Suprapubic skin (tissue), 4 donors: ENCODE data around the gene JAZF1.

ENCODE experiments used
- CTCF ChIP-seq, 2 donors: fragments of 200-600 bp in 1 of 2; fragments of 450-650 bp in 1 of 2; sonication (generic) in 1 of 2; IDR thresholded peaks; one replicate each; pipeline ENCODE4 v1.5.1; 2016 to 2019; ENCODE audit warnings: antibody characterized with exemption in 2 of 2, mild to moderate bottlenecking in 1 of 2, moderate library complexity in 1 of 2
- EP300 ChIP-seq: sonication (generic); formaldehyde crosslinking; IDR thresholded peaks from one replicate; pipeline ENCODE4 v1.6.1; 2017; ENCODE audit warnings: antibody characterized with exemption
- POLR2A ChIP-seq, 2 donors: fragments of 450-650 bp; IDR thresholded peaks; one replicate each; pipeline ENCODE4 v1.6.1; 2017; ENCODE audit warnings: antibody characterized with exemption in 2 of 2, mild to moderate bottlenecking in 2 of 2, moderate library complexity in 2 of 2
- POLR2AphosphoS5 ChIP-seq, 3 donors: sonication (generic); formaldehyde crosslinking; IDR thresholded peaks; one replicate each; pipeline ENCODE4 v1.6.1; 2017; ENCODE audit warnings: antibody characterized with exemption in 3 of 3

GRCh38 chr7:28190077-28190710, 9.6 kb upstream of the JAZF1 start:
- TF ChIP-seq CTCF (IDR thresholded peaks at IDR 0.05): no peak
- no peak for TF ChIP-seq EP300
- TF ChIP-seq POLR2A (IDR thresholded peaks at IDR 0.05): no peak
- TF ChIP-seq POLR2AphosphoS5 (IDR thresholded peaks at IDR 0.05): no peak
